PC-3 (cell line): ENCODE data around the gene LRRC41. TPM values are rescaled to one million over a fixed set of nuclear protein-coding genes. Genes with fewer than 3 reads are reported as not detected.
A peak's percentile ranks its signal among the peaks of the same experiment; 100 is the strongest.

ENCODE experiments used
- ATAC-seq: fragments of 200-7000 bp; cut with Tn5 transposase; 2 replicates; pipeline ENCODE4 v1.9.1; 2020; ENCODE audit warnings: mild to moderate bottlenecking, moderate library complexity
- Bru-seq: library from RNA; stranded (reverse); fragments of 400-500 nt; gene quantifications from one replicate; lab custom pipeline; 2021; lab: Mats Ljungman, UMichigan
- BruChase-seq, 2 experiments: library from RNA; stranded (reverse); fragments of 400-500 nt; gene quantifications; one replicate each; lab custom pipeline; 2021; lab: Mats Ljungman, UMichigan
- BruUV-seq: library from RNA; stranded (reverse); fragments of 400-500 nt; replicated peaks from 2 replicates; lab custom pipeline; 2021; lab: Mats Ljungman, UMichigan
- CTCF ChIA-PET: fragments of 300-600 bp; sonication (Branson Sonifier 250); formaldehyde crosslinking; loops from one replicate; lab custom pipeline; 2022; ENCODE audit warnings: antibody characterized with exemption; lab: Charles Lee
- POLR2A ChIA-PET: fragments of 300-600 bp; sonication (Branson Sonifier 250); formaldehyde crosslinking; loops from one replicate; lab custom pipeline; 2022; ENCODE audit warnings: antibody characterized with exemption; ENCODE audit not compliant: unreplicated experiment; lab: Charles Lee
- DNase-seq: peaks from one replicate; pipeline ENCODE4 v3.0.0-alpha.2; 2015
- H2AFZ ChIP-seq: fragments of 300-600 bp; sonication (generic); 2 replicates; pipeline ENCODE4 v1.6.0; 2016; ENCODE audit warnings: antibody characterized with exemption, low read length
- H3F3A ChIP-seq: fragments of 300-600 bp; sonication (generic); one replicate; pipeline ENCODE4 v1.6.0; 2017; ENCODE audit warnings: antibody characterized with exemption, low read length, control low read depth, mild to moderate bottlenecking; ENCODE audit not compliant: unreplicated experiment
- H3K27ac ChIP-seq: fragments of 300-600 bp; sonication (generic); 2 replicates; pipeline ENCODE4 v1.5.1; 2016; ENCODE audit warnings: mild to moderate bottlenecking, low read length
- H3K27me3 ChIP-seq: fragments of 300-600 bp; sonication (generic); 2 replicates; pipeline ENCODE4 v1.6.1; 2016; ENCODE audit warnings: low read length, mixed read lengths
- H3K36me3 ChIP-seq: fragments of 300-600 bp; sonication (generic); 2 replicates; pipeline ENCODE4 v1.6.1; 2016; ENCODE audit warnings: low read depth, mixed run types, low read length, mixed read lengths
- H3K4me1 ChIP-seq: fragments of 300-600 bp; sonication (generic); 2 replicates; pipeline ENCODE4 v1.5.1; 2016; ENCODE audit warnings: low read length; ENCODE audit not compliant: insufficient read depth
- H3K4me2 ChIP-seq: fragments of 300-600 bp; sonication (generic); 2 replicates; pipeline ENCODE4 v1.6.0; 2016; ENCODE audit warnings: low read length
- H3K4me3 ChIP-seq: fragments of 300-600 bp; sonication (generic); 2 replicates; pipeline ENCODE4 v1.5.1; 2016; ENCODE audit warnings: mild to moderate bottlenecking, low read length, mixed read lengths
- H3K79me2 ChIP-seq: fragments of 300-600 bp; sonication (generic); 2 replicates; pipeline ENCODE4 v1.6.1; 2017; ENCODE audit warnings: low read length, mixed read lengths
- H3K9ac ChIP-seq: fragments of 300-600 bp; sonication (generic); 2 replicates; pipeline ENCODE4 v1.6.0; 2016; ENCODE audit warnings: mild to moderate bottlenecking, low read length
- H3K9me2 ChIP-seq: fragments of 300-600 bp; sonication (generic); replicated peaks from 2 replicates; pipeline ENCODE4 v1.6.1; 2016; ENCODE audit warnings: mixed run types, low read length, mixed read lengths
- H3K9me3 ChIP-seq: fragments of 300-600 bp; sonication (generic); 2 replicates; pipeline ENCODE4 v1.6.1; 2016; ENCODE audit warnings: low read length, mixed read lengths
- H4K20me1 ChIP-seq: fragments of 300-600 bp; sonication (generic); 2 replicates; pipeline ENCODE4 v1.6.1; 2016; ENCODE audit warnings: low read length, mixed read lengths
- CTCF ChIP-seq: fragments of 300-600 bp; sonication (generic); conservative IDR thresholded peaks from 2 replicates; pipeline ENCODE4 v1.5.1; 2017; ENCODE audit warnings: antibody characterized with exemption, low read depth, mild to moderate bottlenecking, low read length
- EZH2 ChIP-seq: fragments of 300-600 bp; sonication (generic); IDR thresholded peaks from one replicate; pipeline ENCODE4 v1.6.1; 2017; ENCODE audit warnings: antibody characterized with exemption, mild to moderate bottlenecking, low read length; ENCODE audit not compliant: unreplicated experiment
- EZH2phosphoT487 ChIP-seq: fragments of 300-600 bp; sonication (generic); IDR thresholded peaks from 2 replicates; pipeline ENCODE4 v1.6.1; 2018; ENCODE audit warnings: mild to moderate bottlenecking, antibody characterized with exemption, low read length, borderline replicate concordance
- intact Hi-C: fragments of 100-400 bp; cut with micrococcal nuclease; formaldehyde crosslinking; loops from 2 replicates; pipeline ENCODE4 v1.9.0; 2023
- long read RNA-seq: library from polyadenylated mRNA; unstranded; transcript quantifications from one replicate; pipeline ENCODE4 v2.0.0, GENCODE V29; 2021; ENCODE audit not compliant: unreplicated experiment
- total RNA-seq: library from RNA; depleted of rRNA; stranded (reverse); fragments of >200 nt; gene quantifications from 2 replicates; pipeline ENCODE4 v1.2.3, GENCODE V29; 2014; rRNA removed

LRRC41 gene
- total RNA-seq (52.7 TPM in 2 replicates), Bru-seq, nascent RNA (percentile 84 among the genes with signal in this experiment), BruChase-seq, experiment 1, labeled RNA remaining after a 6-hour chase (percentile 86 among the genes with signal in this experiment), BruChase-seq, experiment 2, labeled RNA remaining after a 2-hour chase (percentile 87 among the genes with signal in this experiment)
- long read RNA-seq, full-length matches to known transcripts, result 128 of 201 reads
- long read RNA-seq, partial matches to known transcripts, result 47 of 201 reads
- long read RNA-seq, other reads (novel, unspliced or antisense), result 26 of 201 reads

GRCh38 chr1:46303038-46303871 lies at the start of gene LRRC41, which contains the start of gene UQCRH:
TSS of gene LRRC41 (minus strand) at chr1:46303616. CDS start at chr1:46303322, 294 bp downstream.
TSS of gene UQCRH (plus strand) at chr1:46303698. CDS start at chr1:46303767, 69 bp downstream.
- Histone ChIP-seq H2AFZ (peak within 1 kb of the TSS; percentile 65), H3K9ac (peak within 1 kb of the TSS; percentile 99), H3K4me3 (peak within 1 kb of the TSS; percentile 99), H3K4me2 (peak within 1 kb of the TSS; percentile 86), H3F3A (no peaks in the 10 kb centered on the region), H3K27me3 (no peaks in the 10 kb centered on the region), H3K27ac (peak within 1 kb of the TSS; percentile 76), H3K9me2 (no peaks in the 10 kb centered on the region), H3K79me2 (peaks cover 98% of the 10 kb centered on the region), H3K4me1 (peaks cover 28% of the 10 kb centered on the region), H4K20me1 (peaks cover 44% of the 10 kb centered on the region), H3K36me3 (peaks cover 6% of the 10 kb centered on the region; the same call in 1 of the 2 replicates), H3K9me3 (no peaks in the 10 kb centered on the region)
- TF ChIP-seq EZH2phosphoT487 (no peak), CTCF (no peak), EZH2 (no peak)
- BruUV-seq, result no TSS peak
- ChIA-PET CTCF (interaction anchor here (0.7 to 0.9 kb wide), 4 partner anchors 37 to 58 kb away, joined by 3 to 7 read pairs (median 4); no protein-coding TSS in a partner anchor), POLR2A (interaction anchor here (0.5 to 1.8 kb wide), 3 partner anchors 13 to 349 kb away, joined by 3 to 6 read pairs (median 4); partner anchors contain the start of gene RAD54L)
- ATAC-seq, result peak; percentile 61
- DNase-seq, result peak; percentile 95
- intact Hi-C loops, result loop anchor here (1.0 to 10.0 kb wide), 2 partner anchors 37 to 58 kb away; partner anchors contain the start of genes NSUN4 and RAD54L

- no peak overlapping the region for H3K4me2 ChIP-seq
- no peaks in the 10 kb centered on the region for H3K9me2 ChIP-seq
- no peaks in the 10 kb centered on the region for H4K20me1 ChIP-seq
- no peaks in the 10 kb centered on the region for H3K9me3 ChIP-seq
- ATAC-seq (no peak), DNase-seq (no peak)
- no peak overlapping the region for H3K4me3 ChIP-seq
- CTCF ChIA-PET, result no interaction called here
- intact Hi-C loops, result no loop called here
- H3K36me3 ChIP-seq, result peaks cover 38% of the 10 kb centered on the region
- no peak overlapping the region for H3K27ac ChIP-seq
- H3F3A ChIP-seq, result no peaks in the 10 kb centered on the region
- no peak overlapping the region for H3K9ac ChIP-seq
- no TSS peak for BruUV-seq
- POLR2A ChIA-PET, result no interaction called here
- H2AFZ ChIP-seq, result no peak overlapping the region
- H3K79me2 ChIP-seq, result peaks cover 4% of the 10 kb centered on the region; the same call in 1 of the 2 replicates
- 0 out of 2 replicates have a peak, but pooled peaks cover 5% of the 10 kb centered on the region for H3K4me1 ChIP-seq
- TF ChIP-seq CTCF (no peak), EZH2phosphoT487 (no peak), EZH2 (no peak)
- H3K27me3 ChIP-seq, result no peaks in the 10 kb centered on the region
Measured at GRCh38 chr1:46352363-46352762, 48.9 kb upstream of the LRRC41 start.
